GM12875 (cell line): ENCODE measurements around the gene CSNK1E.
"Not testable (repeated sequence)": the region's sequence is repeated elsewhere in the genome, so short reads cannot be mapped to it uniquely, and the experiment has no call there.

Experiments
- H3K4me3 ChIP-seq: one replicate; pipeline ENCODE4 v1.5.1; 2011; ENCODE audit warnings: low read depth, low read length, control low read depth
- TF ChIP-seq, protein P1 (sequence below): IDR thresholded peaks from 2 replicates; pipeline ENCODE4 v1.5.1; 2011; ENCODE audit warnings: low read depth, mild to moderate bottlenecking, control low read depth, inconsistent platforms, low read length, moderate library complexity, borderline replicate concordance; ENCODE audit not compliant: insufficient read depth

The CSNK1E gene

DNA sequence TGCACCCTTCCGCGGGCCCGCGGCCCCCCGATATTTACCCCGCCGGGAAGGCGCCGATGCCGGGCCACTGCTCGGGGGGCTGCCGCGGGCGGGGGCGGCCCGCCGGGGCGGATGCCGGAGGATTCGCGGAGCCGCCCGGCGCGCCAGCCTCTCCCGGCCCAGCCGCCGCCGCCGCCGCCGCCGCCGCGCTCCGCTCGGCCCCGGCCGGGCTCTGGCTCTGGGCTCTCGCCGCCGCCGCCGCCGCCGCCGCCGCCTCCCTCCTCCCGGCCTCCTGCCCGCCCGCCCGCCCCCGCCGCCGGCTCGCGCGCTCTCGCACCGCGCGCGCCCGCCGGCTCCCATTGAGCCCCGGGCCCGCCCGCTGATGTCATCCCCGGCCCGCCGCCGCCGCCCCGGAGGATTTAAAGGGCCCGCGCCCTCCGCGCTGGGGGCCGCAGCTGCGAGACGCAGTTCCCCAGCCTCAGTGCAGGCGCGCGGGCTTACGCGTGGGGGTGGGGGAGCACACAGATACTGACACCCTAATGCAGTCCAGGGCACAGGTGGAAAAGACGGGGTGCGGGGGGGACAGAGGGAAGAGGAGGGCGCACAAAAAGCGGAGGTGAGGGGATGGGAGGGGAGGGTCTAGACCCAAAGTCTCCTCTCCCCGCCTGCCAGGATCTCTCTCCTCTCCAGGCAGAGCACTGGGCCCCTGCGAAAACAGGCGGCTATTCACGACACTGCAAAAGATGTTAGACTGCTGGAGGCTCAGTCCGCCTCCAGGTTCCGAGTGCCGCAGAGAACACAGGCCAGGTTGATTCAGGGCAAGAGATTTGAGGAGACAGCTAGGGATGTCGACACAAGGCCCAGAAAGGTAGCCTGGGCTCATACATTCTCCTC, at the start of gene CSNK1E:
CSNK1E (minus strand) TSS at position 312 of the 873 bp plus-strand sequence. CDS start 3,276 bp downstream, outside the sequence.
- TF ChIP-seq, protein P1, sequence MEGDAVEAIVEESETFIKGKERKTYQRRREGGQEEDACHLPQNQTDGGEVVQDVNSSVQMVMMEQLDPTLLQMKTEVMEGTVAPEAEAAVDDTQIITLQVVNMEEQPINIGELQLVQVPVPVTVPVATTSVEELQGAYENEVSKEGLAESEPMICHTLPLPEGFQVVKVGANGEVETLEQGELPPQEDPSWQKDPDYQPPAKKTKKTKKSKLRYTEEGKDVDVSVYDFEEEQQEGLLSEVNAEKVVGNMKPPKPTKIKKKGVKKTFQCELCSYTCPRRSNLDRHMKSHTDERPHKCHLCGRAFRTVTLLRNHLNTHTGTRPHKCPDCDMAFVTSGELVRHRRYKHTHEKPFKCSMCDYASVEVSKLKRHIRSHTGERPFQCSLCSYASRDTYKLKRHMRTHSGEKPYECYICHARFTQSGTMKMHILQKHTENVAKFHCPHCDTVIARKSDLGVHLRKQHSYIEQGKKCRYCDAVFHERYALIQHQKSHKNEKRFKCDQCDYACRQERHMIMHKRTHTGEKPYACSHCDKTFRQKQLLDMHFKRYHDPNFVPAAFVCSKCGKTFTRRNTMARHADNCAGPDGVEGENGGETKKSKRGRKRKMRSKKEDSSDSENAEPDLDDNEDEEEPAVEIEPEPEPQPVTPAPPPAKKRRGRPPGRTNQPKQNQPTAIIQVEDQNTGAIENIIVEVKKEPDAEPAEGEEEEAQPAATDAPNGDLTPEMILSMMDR, result no peak
- H3K4me3 ChIP-seq, result peak within 1 kb of the TSS; percentile 68

DNA sequence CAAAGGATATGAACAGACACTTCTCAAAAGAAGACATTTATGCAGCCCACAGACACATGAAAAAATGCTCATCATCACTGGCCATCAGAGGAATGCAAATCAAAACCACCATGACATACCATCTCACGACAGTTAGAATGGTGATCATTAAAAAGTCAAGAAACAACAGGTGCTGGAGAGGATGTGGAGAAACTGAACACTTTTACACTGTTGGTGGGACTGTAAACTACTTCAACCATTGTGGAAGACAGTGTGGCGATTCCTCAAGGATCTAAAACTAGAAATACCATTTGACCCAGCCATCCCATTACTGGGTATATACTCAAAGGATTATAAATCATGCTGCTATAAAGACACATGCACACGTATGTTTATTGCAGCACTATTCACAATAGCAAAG, 48.6 kb upstream of the CSNK1E start:
- H3K4me3 ChIP-seq, result not testable (repeated sequence)

DNA sequence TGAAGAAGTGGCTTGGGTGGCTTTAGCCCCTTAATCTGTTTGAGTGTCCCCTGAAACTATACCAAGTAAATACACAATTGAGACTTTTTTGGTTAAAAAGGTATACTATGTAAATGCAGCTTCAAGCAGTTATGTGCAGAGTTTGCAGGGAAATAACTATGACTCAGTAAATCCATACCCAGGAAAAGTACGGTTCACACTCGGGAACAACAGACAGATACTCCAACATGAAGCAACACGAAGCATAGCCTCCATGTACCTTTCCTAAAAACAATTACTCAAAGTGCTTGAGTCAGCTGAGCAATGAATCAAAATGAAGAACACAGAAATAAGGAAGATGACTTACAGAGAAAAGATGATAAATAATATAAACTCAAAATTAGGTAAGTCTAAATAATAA, 47.9 kb upstream of the CSNK1E start:
- H3K4me3 ChIP-seq, result not testable (repeated sequence)

DNA sequence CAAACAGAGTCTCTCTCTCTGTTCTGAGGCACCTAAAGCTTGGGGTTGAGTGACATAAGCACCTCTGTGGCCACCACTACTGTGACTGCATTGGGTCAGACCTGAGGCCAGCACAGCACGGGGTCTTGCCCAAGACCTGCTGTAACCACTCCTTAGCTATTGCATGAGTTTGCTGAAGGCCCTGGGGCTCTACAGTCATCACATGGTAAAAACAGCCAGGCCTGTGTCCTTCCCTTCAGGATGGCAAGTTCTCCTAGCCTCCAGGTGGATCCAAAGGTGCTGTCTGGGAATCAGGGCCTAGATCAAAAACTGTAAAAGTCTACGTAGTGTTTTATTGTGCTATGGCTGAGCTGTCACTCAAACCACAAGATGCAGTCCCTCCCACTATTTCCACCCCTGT, 43.3 kb upstream of the CSNK1E start:
- not testable (repeated sequence) for H3K4me3 ChIP-seq

DNA sequence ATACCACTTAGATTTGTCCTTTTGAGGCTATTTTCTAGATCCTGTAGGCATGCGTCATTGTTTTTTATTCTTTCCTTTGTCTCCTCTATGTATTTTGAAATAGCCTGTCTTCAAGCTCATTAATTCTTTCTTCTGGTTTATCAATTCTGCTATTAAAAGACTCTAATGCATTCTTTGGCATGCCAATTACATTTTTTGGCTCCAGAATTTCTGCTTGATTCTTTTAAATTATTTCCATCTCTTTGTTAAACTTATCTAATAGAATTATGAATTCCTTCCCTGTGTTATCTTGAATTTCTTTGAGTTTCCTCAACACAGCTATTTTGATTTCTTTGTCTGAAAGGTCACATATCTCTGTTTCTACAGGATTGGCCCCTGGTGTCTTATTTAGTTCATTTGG, 42.6 kb upstream of the CSNK1E start:
- H3K4me3 ChIP-seq, result not testable (repeated sequence)

DNA sequence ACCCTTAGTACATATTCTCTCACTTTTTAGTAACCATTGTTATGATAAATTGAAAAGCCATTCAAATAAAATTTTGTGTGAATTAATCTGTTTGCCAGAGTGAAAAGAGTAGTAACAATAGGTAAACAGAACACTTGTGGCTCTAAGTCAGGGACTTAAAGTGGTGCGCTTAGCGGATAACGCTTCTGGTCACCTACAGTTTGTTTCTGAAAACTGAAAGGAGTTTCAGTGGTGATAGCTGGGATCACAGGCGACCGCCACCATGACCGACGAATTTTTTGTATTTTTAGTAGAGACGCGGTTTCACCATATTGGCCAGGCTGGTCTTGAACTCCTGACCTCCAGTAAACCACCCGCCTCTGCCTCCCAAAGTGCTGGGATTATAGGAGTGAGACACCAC, 40.7 kb upstream of the CSNK1E start:
- H3K4me3 ChIP-seq, result not testable (repeated sequence)

DNA sequence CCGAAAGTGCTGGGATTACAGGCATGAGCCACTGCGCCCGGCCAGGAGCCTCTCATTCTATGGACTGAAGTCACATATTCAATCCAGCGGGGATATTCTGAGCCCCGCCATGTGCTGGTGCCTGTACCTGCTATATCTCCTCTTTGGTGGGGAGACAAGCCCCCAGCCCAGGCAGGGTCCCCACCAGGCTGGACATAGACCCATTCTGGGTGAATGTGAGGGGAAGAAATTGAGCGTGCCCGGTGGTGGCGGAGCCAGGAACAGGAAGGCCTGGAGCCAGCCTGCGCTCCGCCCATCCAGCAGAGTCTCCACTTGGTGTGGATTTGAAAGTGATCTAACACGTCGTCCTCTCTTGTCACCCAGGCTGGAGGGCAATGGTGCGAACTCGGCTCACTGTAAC, 38.0 kb upstream of the CSNK1E start:
- no peak overlapping the region for H3K4me3 ChIP-seq
- TF ChIP-seq, protein P1, result no peak

DNA sequence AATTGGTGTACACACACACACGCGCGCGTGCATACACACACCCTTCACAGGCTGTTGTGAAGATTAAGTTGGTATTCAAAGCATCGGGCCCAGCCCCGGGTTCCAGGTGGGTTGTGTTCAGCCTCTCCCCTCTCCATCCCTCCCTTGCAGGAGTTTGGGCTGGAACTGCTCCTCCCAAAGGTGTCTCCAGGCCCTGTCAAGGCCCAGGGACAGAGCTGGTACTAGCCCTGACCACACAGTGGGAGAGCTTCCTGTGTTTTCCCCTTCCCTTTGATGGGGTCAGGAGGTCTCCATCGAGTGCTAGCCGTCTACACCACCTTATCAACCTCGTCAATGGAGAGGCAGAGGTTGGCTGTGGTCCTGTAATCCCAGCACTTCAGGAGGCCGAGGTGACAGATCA, 36.5 kb upstream of the CSNK1E start:
- no peak overlapping the region for H3K4me3 ChIP-seq
- TF ChIP-seq, protein P1, result no peak

DNA sequence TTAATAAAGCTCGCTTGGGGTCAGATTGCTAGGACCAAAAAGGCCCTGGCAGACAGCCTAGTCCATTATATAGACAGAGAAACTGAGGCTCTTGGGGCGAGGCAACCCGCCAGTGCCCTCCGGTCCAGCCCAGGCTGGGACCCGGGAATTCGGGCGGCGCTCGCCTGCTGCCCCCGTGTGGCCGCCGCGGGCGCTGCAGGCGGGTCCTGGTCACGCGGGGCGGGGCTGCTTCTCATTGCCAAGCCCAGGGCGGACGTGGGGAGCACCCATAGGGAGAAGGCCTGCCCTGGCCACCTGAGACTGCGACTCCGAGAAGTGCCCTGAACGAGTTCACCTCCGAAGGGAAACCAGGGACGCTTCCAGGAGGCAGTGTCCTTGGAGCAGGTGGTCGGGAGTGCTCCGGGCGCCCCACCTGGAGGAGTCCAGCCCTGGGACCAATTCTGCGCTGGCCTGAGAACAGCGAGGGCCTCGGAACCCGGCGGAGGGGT, 36.0 kb upstream of the CSNK1E start:
- TF ChIP-seq, protein P1, result peak; percentile 97

DNA sequence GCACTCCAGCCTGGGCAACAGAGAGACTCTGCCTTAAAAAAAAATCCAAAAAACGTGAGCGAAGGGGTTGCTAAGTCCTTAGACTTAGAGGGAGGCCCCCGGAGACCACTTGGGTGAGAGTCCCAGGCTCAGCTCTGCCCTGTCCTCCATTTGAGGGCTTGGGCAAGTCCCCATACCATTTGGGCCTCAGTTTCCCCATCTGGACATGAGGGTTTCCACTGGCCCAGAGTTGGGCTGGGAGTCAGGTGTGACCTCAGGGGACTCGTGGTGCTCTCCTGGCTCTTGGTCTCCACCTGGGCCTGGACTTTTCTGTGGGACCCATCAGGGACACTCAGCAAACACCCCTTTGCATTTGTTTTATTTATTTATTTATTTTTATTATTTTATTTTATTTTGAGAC, 35.2 kb upstream of the CSNK1E start:
- TF ChIP-seq, protein P1, result no peak

More for the DNA sequence above, 36.0 kb upstream of the CSNK1E start:
- H3K4me3 ChIP-seq, result no peak overlapping the region

More for the DNA sequence above, 35.2 kb upstream of the CSNK1E start:
- no peak overlapping the region for H3K4me3 ChIP-seq
